Liver (tissue), 9 donors: ENCODE measurements around the gene ADGRG3. TPM values are rescaled to one million over a fixed set of nuclear protein-coding genes. Genes with fewer than 3 reads are reported as not detected.

Experiments
- DNase-seq: peaks from one replicate; pipeline ENCODE4 v3.0.0-alpha.2; 2017; ENCODE audit warnings: low spot score
- H3K27ac ChIP-seq, 2 donors: one replicate each; pipeline ENCODE4 v1.7.0; 2013; ENCODE audit warnings: inconsistent platforms in 2 of 2, low read length in 2 of 2, control low read depth in 1 of 2, low read depth in 1 of 2, mild to moderate bottlenecking in 1 of 2
- H3K27me3 ChIP-seq, 4 donors: one replicate each; pipeline versions ENCODE4 v1.6.1 to v1.7.0; 2013; ENCODE audit warnings: low read length in 3 of 4, inconsistent platforms in 1 of 4, mild to moderate bottlenecking in 1 of 4, moderate library complexity in 1 of 4; ENCODE audit not compliant: control insufficient read depth in 4 of 4, insufficient read depth in 4 of 4
- H3K36me3 ChIP-seq, 4 donors: one replicate each; pipeline versions ENCODE4 v1.6.1 to v1.7.0; 2013; ENCODE audit warnings: low read length in 3 of 4, mild to moderate bottlenecking in 3 of 4, low read depth in 1 of 4, moderate library complexity in 1 of 4; ENCODE audit not compliant: control insufficient read depth in 4 of 4, insufficient read depth in 3 of 4
- H3K4me1 ChIP-seq, 4 donors: one replicate each; pipeline versions ENCODE4 v1.6.1 to v1.7.0; 2013; ENCODE audit warnings: low read length in 3 of 4, mild to moderate bottlenecking in 3 of 4, moderate library complexity in 1 of 4; ENCODE audit not compliant: control insufficient read depth in 4 of 4, insufficient read depth in 4 of 4
- H3K4me3 ChIP-seq, 3 donors: one replicate each; pipeline versions ENCODE4 v1.6.1 to v1.7.0; 2013; ENCODE audit warnings: low read length in 3 of 3, control low read depth in 1 of 3, low read depth in 1 of 3, mild to moderate bottlenecking in 1 of 3
- H3K9ac ChIP-seq, 2 donors: one replicate each; pipeline ENCODE4 v1.7.0; 2013; ENCODE audit warnings: low read length in 2 of 2, mild to moderate bottlenecking in 2 of 2, moderate library complexity in 2 of 2, control low read depth in 1 of 2, low read depth in 1 of 2
- H3K9me3 ChIP-seq, 4 donors: one replicate each; pipeline versions ENCODE4 v1.6.1 to v1.7.0; 2013; ENCODE audit warnings: low read length in 3 of 4; ENCODE audit not compliant: control insufficient read depth in 4 of 4
- EGR1 ChIP-seq, 2 donors: IDR thresholded peaks; 2 replicates each; pipeline ENCODE4 v1.6.1; 2016 to 2018; ENCODE audit warnings: antibody characterized with exemption in 2 of 2, low read depth in 2 of 2
- FOXA1 ChIP-seq: IDR thresholded peaks from 2 replicates; pipeline ENCODE4 v1.6.1; 2016; ENCODE audit warnings: antibody characterized with exemption
- FOXA2 ChIP-seq: IDR thresholded peaks from 2 replicates; pipeline ENCODE4 v1.6.1; 2016; ENCODE audit warnings: antibody characterized with exemption
- GABPA ChIP-seq, 2 donors: IDR thresholded peaks in 1 of 2; conservative IDR thresholded peaks in 1 of 2; 2 replicates each; pipeline ENCODE4 v1.6.1; 2016; ENCODE audit warnings: antibody characterized with exemption in 2 of 2, mild to moderate bottlenecking in 1 of 2, moderate library complexity in 1 of 2
- HNF4A ChIP-seq, 2 donors: conservative IDR thresholded peaks; 2 replicates each; pipeline ENCODE4 v1.6.1; 2016; ENCODE audit warnings: antibody characterized with exemption in 2 of 2, mild to moderate bottlenecking in 2 of 2
- HNF4G ChIP-seq: IDR thresholded peaks from 2 replicates; pipeline ENCODE4 v1.6.1; 2016; ENCODE audit warnings: antibody characterized with exemption
- JUND ChIP-seq, 2 donors: IDR thresholded peaks; 2 replicates each; pipeline ENCODE4 v1.6.1; 2016; ENCODE audit warnings: antibody characterized with exemption in 2 of 2
- NR2F2 ChIP-seq: IDR thresholded peaks from 2 replicates; pipeline ENCODE4 v1.6.1; 2016; ENCODE audit warnings: antibody characterized with exemption
- RAD21 ChIP-seq, 2 donors: IDR thresholded peaks; 2 replicates each; pipeline ENCODE4 v1.6.1; 2016; ENCODE audit warnings: antibody characterized with exemption in 2 of 2, mild to moderate bottlenecking in 2 of 2
- RXRA ChIP-seq, 2 donors: IDR thresholded peaks; 2 replicates each; pipeline ENCODE4 v1.6.1; 2017 to 2018; ENCODE audit warnings: antibody characterized with exemption in 2 of 2, mild to moderate bottlenecking in 1 of 2
- SP1 ChIP-seq: IDR thresholded peaks from 2 replicates; pipeline ENCODE4 v1.6.1; 2018; ENCODE audit warnings: antibody characterized with exemption, mild to moderate bottlenecking
- TAF1 ChIP-seq: conservative IDR thresholded peaks from 2 replicates; pipeline ENCODE4 v1.6.1; 2016; ENCODE audit warnings: antibody characterized with exemption, mild to moderate bottlenecking
- YY1 ChIP-seq: IDR thresholded peaks from 2 replicates; pipeline ENCODE4 v1.6.1; 2016; ENCODE audit warnings: antibody characterized with exemption, mild to moderate bottlenecking
- WGBS: extraction: QIAGEN DNeasy Blood & Tissue Kit; methylation state at CpG from one replicate; pipeline ENCODE4 v1.1.7; 2013; 5-methylcytosine and 5-hydroxymethylcytosine counted together
- polyA plus RNA-seq, 2 donors: library from polyadenylated mRNA; stranded (reverse) in 1 of 2; unstranded in 1 of 2; fragments of 200-250 nt in 1 of 2; fragments of >200 nt in 1 of 2; fragmentation: Nextera tagmentation in 1 of 2; extraction: Ambion mirVana in 1 of 2; gene quantifications; one replicate each; pipeline versions ENCODE4 v1.2.1 to v1.2.3, GENCODE V29; 2013 to 2015
- total RNA-seq, 2 donors: library from RNA; depleted of rRNA; stranded (reverse); fragments of >200 nt; gene quantifications; one replicate each; pipeline ENCODE4 v1.2.3, GENCODE V29; 2014
- TF ChIP-seq, protein P1 (sequence below): fragments of 150-350 bp; IDR thresholded peaks from 2 replicates; pipeline ENCODE4 v1.5.1; 2017; ENCODE audit warnings: improper control_type of control experiment, low read depth, low read length; ENCODE audit not compliant: missing input control
- TF ChIP-seq, protein P2 (sequence below): IDR thresholded peaks from 2 replicates; pipeline ENCODE4 v1.6.1; 2016; ENCODE audit warnings: antibody characterized with exemption
- TF ChIP-seq, protein P3 (sequence below): IDR thresholded peaks from 2 replicates; pipeline ENCODE4 v1.6.1; 2016; ENCODE audit warnings: antibody characterized with exemption
- TF ChIP-seq, protein P4 (sequence below): IDR thresholded peaks from 2 replicates; pipeline ENCODE4 v1.6.1; 2016; ENCODE audit warnings: antibody characterized with exemption
- TF ChIP-seq, protein P5 (sequence below): IDR thresholded peaks from 2 replicates; pipeline ENCODE4 v1.6.1; 2016; ENCODE audit warnings: antibody characterized with exemption, mild to moderate bottlenecking
- donor health status: healthy.
- donor health status: healthy.
- donor health status: healthy.
- donor health status: healthy.
- donor health status: healthy.

Gene ADGRG3
- total and polyA plus RNA-seq, 4 donors = 0.52 to 3.2 (median 1.0) TPM

DNA sequence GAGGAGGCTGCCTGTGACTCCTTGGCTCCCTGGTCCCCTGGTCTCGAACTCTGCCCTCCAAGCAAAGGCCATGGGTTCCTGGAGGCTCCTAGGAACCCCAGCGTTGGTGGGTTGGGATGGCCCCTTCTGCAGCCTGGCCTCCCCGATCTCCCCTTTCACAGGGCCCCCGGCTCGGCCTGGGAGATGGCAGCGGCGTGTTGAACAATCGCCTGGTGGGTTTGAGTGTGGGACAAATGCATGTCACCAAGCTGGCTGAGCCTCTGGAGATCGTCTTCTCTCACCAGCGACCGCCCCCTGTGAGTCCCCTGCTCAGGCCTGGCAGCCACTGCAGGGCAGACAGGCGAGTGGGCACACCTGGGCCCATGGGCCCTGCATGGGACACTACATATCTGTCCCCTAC, 10.9 kb downstream of the ADGRG3 start:
- H3K27ac ChIP-seq = no peak overlapping the region
- H3K9ac ChIP-seq = no peak overlapping the region
- no peaks in the 10 kb centered on the region for H3K9me3 ChIP-seq
- H3K27me3 ChIP-seq = no peaks in the 10 kb centered on the region
- H3K36me3 ChIP-seq = no peaks in the 10 kb centered on the region
- 95% methylated on average over 12 of the region's 12 CpGs for WGBS
- H3K4me1 ChIP-seq = peaks cover 5 to 27% (median 15%) of the 10 kb centered on the region in 4 donors
- no peak for DNase-seq
- H3K4me3 ChIP-seq = no peak overlapping the region
- TF ChIP-seq, protein P1, sequence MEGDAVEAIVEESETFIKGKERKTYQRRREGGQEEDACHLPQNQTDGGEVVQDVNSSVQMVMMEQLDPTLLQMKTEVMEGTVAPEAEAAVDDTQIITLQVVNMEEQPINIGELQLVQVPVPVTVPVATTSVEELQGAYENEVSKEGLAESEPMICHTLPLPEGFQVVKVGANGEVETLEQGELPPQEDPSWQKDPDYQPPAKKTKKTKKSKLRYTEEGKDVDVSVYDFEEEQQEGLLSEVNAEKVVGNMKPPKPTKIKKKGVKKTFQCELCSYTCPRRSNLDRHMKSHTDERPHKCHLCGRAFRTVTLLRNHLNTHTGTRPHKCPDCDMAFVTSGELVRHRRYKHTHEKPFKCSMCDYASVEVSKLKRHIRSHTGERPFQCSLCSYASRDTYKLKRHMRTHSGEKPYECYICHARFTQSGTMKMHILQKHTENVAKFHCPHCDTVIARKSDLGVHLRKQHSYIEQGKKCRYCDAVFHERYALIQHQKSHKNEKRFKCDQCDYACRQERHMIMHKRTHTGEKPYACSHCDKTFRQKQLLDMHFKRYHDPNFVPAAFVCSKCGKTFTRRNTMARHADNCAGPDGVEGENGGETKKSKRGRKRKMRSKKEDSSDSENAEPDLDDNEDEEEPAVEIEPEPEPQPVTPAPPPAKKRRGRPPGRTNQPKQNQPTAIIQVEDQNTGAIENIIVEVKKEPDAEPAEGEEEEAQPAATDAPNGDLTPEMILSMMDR = no peak
- TF ChIP-seq RAD21 (IDR thresholded peaks at IDR 0.05) (no peak), GABPA (IDR thresholded peaks at IDR 0.05 in 1 of 2, conservative IDR thresholded peaks at IDR 0.05 in 1 of 2) (no peak), HNF4G (no peak), FOXA2 (no peak), JUND (IDR thresholded peaks at IDR 0.05) (no peak), HNF4A (conservative IDR thresholded peaks at IDR 0.05) (no peak), SP1 (no peak), NR2F2 (no peak), FOXA1 (no peak), RXRA (IDR thresholded peaks at IDR 0.05) (no peak)
- TF ChIP-seq, protein P2, sequence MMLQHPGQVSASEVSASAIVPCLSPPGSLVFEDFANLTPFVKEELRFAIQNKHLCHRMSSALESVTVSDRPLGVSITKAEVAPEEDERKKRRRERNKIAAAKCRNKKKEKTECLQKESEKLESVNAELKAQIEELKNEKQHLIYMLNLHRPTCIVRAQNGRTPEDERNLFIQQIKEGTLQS = no peak
- TF ChIP-seq, protein P3, sequence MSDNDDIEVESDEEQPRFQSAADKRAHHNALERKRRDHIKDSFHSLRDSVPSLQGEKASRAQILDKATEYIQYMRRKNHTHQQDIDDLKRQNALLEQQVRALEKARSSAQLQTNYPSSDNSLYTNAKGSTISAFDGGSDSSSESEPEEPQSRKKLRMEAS = no peak
- TF ChIP-seq, protein P4, sequence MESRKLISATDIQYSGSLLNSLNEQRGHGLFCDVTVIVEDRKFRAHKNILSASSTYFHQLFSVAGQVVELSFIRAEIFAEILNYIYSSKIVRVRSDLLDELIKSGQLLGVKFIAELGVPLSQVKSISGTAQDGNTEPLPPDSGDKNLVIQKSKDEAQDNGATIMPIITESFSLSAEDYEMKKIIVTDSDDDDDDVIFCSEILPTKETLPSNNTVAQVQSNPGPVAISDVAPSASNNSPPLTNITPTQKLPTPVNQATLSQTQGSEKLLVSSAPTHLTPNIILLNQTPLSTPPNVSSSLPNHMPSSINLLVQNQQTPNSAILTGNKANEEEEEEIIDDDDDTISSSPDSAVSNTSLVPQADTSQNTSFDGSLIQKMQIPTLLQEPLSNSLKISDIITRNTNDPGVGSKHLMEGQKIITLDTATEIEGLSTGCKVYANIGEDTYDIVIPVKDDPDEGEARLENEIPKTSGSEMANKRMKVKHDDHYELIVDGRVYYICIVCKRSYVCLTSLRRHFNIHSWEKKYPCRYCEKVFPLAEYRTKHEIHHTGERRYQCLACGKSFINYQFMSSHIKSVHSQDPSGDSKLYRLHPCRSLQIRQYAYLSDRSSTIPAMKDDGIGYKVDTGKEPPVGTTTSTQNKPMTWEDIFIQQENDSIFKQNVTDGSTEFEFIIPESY = no peak

DNA sequence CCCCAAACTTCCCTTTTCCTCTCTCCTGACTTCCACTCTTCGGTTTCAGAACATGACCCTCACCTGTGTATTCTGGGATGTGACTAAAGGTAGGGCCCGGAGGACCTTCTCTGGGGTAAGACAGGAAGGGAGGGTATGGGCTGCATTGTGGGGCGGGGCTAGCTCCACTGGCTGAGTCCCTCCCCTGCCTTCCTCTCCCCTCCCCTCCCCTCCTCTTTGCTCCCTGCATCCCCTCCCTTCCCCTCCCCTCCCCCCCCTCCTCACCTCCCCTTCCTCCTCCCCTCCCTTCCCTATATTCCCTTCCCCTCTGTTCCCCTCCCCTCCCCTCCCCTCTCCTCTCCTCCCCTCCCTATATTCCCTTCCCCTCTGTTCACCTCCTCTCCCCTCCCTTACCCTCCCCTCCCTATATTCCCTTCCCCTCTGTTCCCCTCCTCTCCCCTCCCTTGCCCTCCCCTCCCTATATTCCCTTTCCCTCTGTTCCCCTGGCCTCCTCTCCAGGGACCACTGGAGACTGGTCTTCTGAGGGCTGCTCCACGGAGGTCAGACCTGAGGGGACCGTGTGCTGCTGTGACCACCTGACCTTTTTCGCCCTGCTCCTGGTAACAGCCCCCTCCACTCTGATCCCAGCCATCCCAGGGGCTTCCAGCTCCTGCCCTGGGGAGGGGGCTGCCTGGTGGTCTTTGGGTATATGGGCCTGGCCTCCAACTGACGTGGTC, 11.8 kb downstream of the ADGRG3 start:
- Histone ChIP-seq H3K4me3 (no peak overlapping the region), H3K27ac (no peak overlapping the region), H3K27me3 (no peaks in the 10 kb centered on the region), H3K9ac (no peak overlapping the region), H3K9me3 (no peaks in the 10 kb centered on the region), H3K36me3 (no peaks in the 10 kb centered on the region), H3K4me1 (peaks cover 5 to 27% (median 15%) of the 10 kb centered on the region in 4 donors)
- DNase-seq = no peak
- WGBS = 87% methylated on average over 7 of the region's 7 CpGs
- TF ChIP-seq EGR1 (IDR thresholded peaks at IDR 0.05; ENCODE audit: low read depth in 2 of 2) (no peak), YY1 (no peak), GABPA (IDR thresholded peaks at IDR 0.05 in 1 of 2, conservative IDR thresholded peaks at IDR 0.05 in 1 of 2) (no peak), SP1 (no peak), RAD21 (IDR thresholded peaks at IDR 0.05) (no peak), HNF4A (conservative IDR thresholded peaks at IDR 0.05) (no peak), FOXA2 (no peak), NR2F2 (no peak), HNF4G (no peak), TAF1 (no peak), RXRA (IDR thresholded peaks at IDR 0.05) (no peak)
- TF ChIP-seq, protein P5, sequence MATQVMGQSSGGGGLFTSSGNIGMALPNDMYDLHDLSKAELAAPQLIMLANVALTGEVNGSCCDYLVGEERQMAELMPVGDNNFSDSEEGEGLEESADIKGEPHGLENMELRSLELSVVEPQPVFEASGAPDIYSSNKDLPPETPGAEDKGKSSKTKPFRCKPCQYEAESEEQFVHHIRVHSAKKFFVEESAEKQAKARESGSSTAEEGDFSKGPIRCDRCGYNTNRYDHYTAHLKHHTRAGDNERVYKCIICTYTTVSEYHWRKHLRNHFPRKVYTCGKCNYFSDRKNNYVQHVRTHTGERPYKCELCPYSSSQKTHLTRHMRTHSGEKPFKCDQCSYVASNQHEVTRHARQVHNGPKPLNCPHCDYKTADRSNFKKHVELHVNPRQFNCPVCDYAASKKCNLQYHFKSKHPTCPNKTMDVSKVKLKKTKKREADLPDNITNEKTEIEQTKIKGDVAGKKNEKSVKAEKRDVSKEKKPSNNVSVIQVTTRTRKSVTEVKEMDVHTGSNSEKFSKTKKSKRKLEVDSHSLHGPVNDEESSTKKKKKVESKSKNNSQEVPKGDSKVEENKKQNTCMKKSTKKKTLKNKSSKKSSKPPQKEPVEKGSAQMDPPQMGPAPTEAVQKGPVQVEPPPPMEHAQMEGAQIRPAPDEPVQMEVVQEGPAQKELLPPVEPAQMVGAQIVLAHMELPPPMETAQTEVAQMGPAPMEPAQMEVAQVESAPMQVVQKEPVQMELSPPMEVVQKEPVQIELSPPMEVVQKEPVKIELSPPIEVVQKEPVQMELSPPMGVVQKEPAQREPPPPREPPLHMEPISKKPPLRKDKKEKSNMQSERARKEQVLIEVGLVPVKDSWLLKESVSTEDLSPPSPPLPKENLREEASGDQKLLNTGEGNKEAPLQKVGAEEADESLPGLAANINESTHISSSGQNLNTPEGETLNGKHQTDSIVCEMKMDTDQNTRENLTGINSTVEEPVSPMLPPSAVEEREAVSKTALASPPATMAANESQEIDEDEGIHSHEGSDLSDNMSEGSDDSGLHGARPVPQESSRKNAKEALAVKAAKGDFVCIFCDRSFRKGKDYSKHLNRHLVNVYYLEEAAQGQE = no peak
- TF ChIP-seq, protein P4 = no peak
- TF ChIP-seq, protein P3 = no peak
- TF ChIP-seq, protein P1 = no peak
